ENCODE data around the gene EIF3A.

GRCh38 chr10:119001717-119002500, 78.7 kb downstream of the EIF3A start:
- TF ChIP-seq EGR1 (conservative IDR thresholded peaks at IDR 0.05) = no peak
- no peak for TF ChIP-seq CTCF (IDR thresholded peaks at IDR 0.05 in 2 of 3, conservative IDR thresholded peaks at IDR 0.05 in 1 of 3; ENCODE audit: insufficient read depth in 2 of 3, low read depth in 1 of 3, low read length in 3 of 3)
- no peak for TF ChIP-seq TBL1XR1 (IDR thresholded peaks at IDR 0.05; ENCODE audit: low read length in 2 of 2)
- no peak for TF ChIP-seq ZC3H8 (IDR thresholded peaks at IDR 0.05)
- TF ChIP-seq CHD4 (IDR thresholded peaks at IDR 0.05; ENCODE audit: insufficient read depth, insufficient replicate concordance, low read depth, low read length, poor library complexity, severe bottlenecking) = no peak
- no peak for TF ChIP-seq CREB1 (IDR thresholded peaks at IDR 0.05)
- TF ChIP-seq CREB1 (CRISPR knock-in tag; IDR thresholded peaks at IDR 0.05) = no peak
- TF ChIP-seq FOS (IDR thresholded peaks at IDR 0.05; ENCODE audit: extremely low read depth, insufficient read length) = no peak
- TF ChIP-seq SOX6 (IDR thresholded peaks at IDR 0.05) = no peak
- no peak for TF ChIP-seq ZNF780A (CRISPR knock-in tag; IDR thresholded peaks at IDR 0.05)
- no peak for TF ChIP-seq NFRKB (IDR thresholded peaks at IDR 0.05; ENCODE audit: low read depth)
- no peak for TF ChIP-seq HCFC1 (IDR thresholded peaks at IDR 0.05; ENCODE audit: low read depth, low read length)
- no peak for TF ChIP-seq ETV1 (tag; conservative IDR thresholded peaks at IDR 0.05; ENCODE audit: low read depth)

Measured in K562 (cell line).